ENCODE results near the gene ARID5B.

Gene ARID5B

DNA sequence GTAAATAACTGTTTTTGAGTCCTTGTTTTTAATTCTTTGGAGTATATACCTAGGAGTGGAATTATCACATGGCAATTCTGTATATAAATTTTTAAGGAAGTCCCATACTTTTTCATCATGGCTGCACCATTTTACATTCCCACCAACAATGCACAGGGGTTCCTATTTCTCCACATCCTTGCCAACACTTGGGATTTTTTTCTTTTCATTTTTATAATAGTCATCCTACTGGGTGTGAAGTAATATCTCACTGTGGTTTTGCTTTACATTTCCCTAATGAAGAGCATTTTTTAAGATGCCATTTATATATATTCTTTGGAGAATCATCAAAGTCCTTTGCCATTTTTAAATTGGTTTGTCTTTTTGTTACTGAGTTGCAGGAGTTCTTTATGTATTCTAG, 89.7 kb downstream of the ARID5B start:
- Histone ChIP-seq H3K27me3 (no peaks in the 10 kb centered on the region), H3K9me3 (no peaks in the 10 kb centered on the region), H4K20me1 (peaks cover 91% of the 10 kb centered on the region), H3K4me2 (0 out of 2 replicates have a peak overlapping the region, but pooled peaks have one; percentile 11), H3K9ac (no peak overlapping the region), H3K36me3 (peaks cover 64% of the 10 kb centered on the region), H3K4me1 (peaks cover 66% of the 10 kb centered on the region), H3K4me3 (no peak overlapping the region), H3K27ac (no peak overlapping the region)
- TF ChIP-seq Cebpa-rat (IDR thresholded peaks at IDR 0.05), result no peak

DNA sequence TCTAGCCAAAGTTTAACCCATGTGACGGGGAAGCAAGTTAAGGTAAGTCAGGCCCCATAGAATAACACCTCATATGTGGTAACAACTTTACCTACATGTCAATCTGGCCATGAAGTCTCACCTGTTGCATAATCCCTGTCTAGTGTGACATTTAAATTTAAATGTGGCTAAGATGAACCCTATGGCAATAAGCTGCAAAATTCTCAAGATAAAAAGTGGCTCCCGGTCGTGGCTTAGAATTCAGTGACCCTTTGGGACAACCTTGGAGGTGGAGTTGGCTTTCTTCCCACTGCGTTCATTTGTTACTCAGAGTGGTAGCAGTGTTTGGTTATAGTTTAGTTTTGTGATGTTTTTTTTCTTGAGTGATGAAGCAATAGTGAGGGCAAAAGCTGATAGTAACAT, 90.6 kb downstream of the ARID5B start:
- no peak for TF ChIP-seq Cebpa-rat (IDR thresholded peaks at IDR 0.05)
- Histone ChIP-seq H3K4me2 (peak overlapping the region; percentile 51), H3K4me1 (peaks cover 57% of the 10 kb centered on the region), H3K27ac (no peak overlapping the region), H3K27me3 (no peaks in the 10 kb centered on the region), H3K9ac (no peak overlapping the region), H4K20me1 (peaks cover 87% of the 10 kb centered on the region), H3K4me3 (no peak overlapping the region), H3K9me3 (no peaks in the 10 kb centered on the region), H3K36me3 (peaks cover 64% of the 10 kb centered on the region)

DNA sequence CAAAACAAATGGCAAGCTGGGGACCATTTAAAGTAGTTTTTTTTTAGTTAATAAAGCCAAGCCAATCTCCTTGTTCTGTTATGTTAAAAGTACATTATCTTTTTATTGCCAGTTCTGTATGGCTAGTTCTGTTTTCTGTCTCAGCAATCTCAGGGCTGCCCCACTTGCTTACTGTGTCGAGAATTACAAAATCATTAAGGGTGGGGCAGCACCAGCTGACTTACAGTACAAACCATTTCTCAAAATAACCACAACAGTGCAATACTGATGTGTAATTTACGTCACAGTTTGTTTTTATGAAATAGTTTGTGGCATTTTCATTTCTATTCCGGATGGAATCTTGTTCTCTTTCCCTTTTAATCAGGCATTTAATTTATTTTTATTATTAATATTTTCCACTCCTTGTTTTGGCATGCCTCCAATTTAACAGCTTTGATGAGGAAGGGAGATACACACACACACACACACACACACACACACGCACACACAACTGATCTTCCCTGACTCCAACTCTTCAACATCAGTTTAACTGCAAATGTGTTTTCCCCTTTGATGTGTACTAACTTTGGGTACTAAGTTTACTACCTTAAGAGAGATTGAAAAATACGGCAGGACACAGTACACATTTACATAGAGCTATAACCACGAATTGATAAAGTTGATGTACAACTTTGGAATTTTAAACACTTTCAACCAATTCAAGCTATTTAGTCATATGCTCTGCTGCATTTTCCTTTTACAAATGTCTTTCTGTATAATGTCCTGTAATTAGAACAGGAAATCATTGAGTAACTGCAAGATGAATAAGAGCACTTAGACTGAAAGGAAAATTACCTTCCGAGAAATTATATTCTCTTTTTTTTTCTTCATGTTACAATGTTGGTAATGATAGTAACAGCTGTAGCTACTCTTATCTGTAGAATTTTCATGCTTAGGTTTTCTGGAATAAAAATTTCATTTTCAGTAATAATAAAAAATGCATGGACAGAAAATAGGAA, 91.5 kb downstream of the ARID5B start:
- Histone ChIP-seq H3K36me3 (peaks cover 67% of the 10 kb centered on the region), H3K4me1 (peaks cover 51% of the 10 kb centered on the region), H3K4me2 (peak overlapping the region; percentile 51), H4K20me1 (peaks cover 87% of the 10 kb centered on the region), H3K9me3 (no peaks in the 10 kb centered on the region), H3K27ac (no peak overlapping the region), H3K4me3 (no peak overlapping the region), H3K9ac (no peak overlapping the region), H3K27me3 (no peaks in the 10 kb centered on the region)
- TF ChIP-seq Cebpa-rat (IDR thresholded peaks at IDR 0.05), result no peak

DNA sequence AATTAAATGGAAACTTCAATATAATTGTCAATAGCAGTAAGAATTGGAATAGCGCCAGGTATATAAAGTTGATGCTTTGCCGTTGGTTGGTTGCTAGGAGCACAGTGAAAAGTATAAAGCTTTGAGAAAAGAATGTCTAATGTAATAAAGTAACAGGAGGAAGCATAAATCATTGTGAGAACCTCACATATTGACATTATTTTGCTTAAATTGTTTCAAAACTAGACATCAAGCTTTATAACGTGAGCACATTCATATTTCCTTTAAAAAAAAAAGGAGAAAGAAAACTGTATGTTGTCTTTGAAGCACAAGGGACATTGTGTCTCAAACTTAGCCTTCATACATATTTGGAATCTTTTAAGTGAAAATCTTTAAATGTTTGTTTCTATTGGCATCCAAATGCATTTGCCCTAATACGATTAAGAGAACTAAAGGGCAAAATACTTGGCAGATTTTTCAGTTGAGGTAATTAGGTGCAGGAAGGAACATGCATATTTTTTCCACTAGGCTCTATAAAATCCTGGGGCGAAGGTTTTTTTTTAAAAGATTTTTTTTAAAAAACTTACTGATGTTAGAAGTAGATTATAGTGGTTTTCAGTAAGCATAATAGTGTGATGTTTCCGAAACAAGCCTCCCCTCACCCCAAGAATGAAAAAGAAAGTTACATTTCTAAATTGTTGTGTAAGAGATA, 92.4 kb downstream of the ARID5B start:
- Histone ChIP-seq H3K4me2 (no peak overlapping the region), H3K36me3 (peaks cover 73% of the 10 kb centered on the region), H3K4me1 (peaks cover 54% of the 10 kb centered on the region), H3K9me3 (no peaks in the 10 kb centered on the region), H3K4me3 (no peak overlapping the region), H3K27ac (no peak overlapping the region), H3K9ac (no peak overlapping the region), H4K20me1 (peaks cover 87% of the 10 kb centered on the region), H3K27me3 (no peaks in the 10 kb centered on the region)
- TF ChIP-seq Cebpa-rat (IDR thresholded peaks at IDR 0.05), result no peak

DNA sequence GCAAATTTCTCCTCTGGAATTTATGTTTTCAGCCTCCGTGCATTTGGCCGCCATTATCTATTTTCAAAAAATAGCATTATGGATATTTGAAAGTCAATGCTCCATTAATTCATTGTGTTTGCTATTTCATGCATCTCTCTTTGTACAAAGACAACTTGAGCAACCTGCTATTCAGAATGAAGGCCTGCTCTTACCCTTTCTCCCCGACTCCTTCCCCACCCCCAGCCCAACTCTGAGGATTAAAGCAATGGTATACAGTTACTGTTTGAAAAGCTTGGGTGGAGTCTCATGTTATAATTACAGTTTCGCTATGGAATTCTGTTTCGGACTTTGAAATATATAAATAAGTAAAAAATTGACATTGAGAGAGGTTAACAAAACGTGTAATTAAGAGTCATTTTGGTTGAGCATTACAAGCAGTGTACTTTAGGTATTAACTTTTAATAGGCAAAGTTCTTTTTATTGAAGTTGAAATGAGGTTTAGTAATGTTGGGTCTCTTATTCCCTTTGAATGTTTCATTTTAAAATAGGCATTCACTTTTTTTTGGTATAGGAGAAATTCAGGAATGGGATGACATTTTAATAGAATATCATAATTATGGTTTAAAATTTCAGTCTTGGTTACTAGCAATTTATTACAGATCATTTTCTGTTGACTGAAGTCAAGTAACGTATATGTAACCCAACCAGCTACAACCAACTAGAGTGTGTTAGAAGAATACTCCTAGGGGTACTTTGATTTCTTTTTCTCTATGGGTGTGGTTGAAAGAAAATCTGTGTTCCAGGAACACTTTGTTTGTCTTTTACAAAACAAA, 93.1 kb downstream of the ARID5B start:
- Histone ChIP-seq H3K4me1 (peaks cover 58% of the 10 kb centered on the region), H3K9ac (no peak overlapping the region), H3K36me3 (peaks cover 79% of the 10 kb centered on the region), H3K27ac (no peak overlapping the region), H4K20me1 (peaks cover 92% of the 10 kb centered on the region), H3K4me3 (no peak overlapping the region), H3K9me3 (no peaks in the 10 kb centered on the region), H3K4me2 (no peak overlapping the region), H3K27me3 (no peaks in the 10 kb centered on the region)
- TF ChIP-seq Cebpa-rat (IDR thresholded peaks at IDR 0.05), result no peak

DNA sequence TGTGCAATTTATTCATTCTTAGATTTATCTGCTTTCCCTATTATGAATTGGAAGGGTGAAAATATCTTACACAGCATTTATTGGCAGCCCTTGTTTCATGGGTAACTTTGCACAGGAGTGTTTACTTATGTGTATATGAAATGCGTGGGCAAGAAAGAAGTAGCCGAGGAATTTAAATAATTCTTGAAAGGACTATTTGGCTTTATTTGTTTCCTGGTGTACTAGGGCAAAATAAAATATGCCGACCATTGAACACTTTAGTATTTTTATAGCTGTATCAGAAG, 93.7 kb downstream of the ARID5B start:
- H3K4me3 ChIP-seq, result no peak overlapping the region
- H3K27me3 ChIP-seq, result no peaks in the 10 kb centered on the region
- peaks cover 52% of the 10 kb centered on the region for H3K4me1 ChIP-seq
- H3K27ac ChIP-seq, result no peak overlapping the region
- no peaks in the 10 kb centered on the region for H3K9me3 ChIP-seq
- H3K4me2 ChIP-seq, result no peak overlapping the region
- H3K9ac ChIP-seq, result no peak overlapping the region
- peaks cover 92% of the 10 kb centered on the region for H4K20me1 ChIP-seq
- no peak for TF ChIP-seq Cebpa-rat (IDR thresholded peaks at IDR 0.05)
- peaks cover 79% of the 10 kb centered on the region for H3K36me3 ChIP-seq

DNA sequence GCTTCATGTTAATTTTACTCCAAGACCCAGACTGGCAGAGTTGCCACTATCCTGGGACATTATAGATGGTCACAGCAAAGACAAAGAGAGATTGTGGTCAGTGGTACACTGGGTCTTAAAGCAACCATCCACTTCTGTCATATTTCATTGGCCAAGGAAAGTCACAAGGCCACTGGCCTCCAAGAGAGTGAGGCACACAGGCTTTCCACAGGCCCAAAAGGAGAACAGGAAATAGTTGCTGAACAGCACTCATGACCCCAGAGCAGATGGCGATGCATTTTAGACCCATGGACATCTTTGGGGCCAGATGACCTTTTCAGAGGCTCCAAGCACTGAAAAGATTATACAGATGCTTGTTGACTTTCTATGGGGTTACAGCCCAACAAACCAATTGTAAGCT, 97.4 kb downstream of the ARID5B start:
- H3K27ac ChIP-seq, result no peak overlapping the region
- no peaks in the 10 kb centered on the region for H3K9me3 ChIP-seq
- no peak for TF ChIP-seq Cebpa-rat (IDR thresholded peaks at IDR 0.05)
- no peak overlapping the region for H3K4me2 ChIP-seq
- H3K9ac ChIP-seq, result no peak overlapping the region
- peaks cover 88% of the 10 kb centered on the region for H3K36me3 ChIP-seq
- no peak overlapping the region for H3K4me3 ChIP-seq
- H3K27me3 ChIP-seq, result no peaks in the 10 kb centered on the region
- peaks cover 81% of the 10 kb centered on the region for H4K20me1 ChIP-seq
- peaks cover 17% of the 10 kb centered on the region; the same call in 1 of the 2 replicates for H3K4me1 ChIP-seq

DNA sequence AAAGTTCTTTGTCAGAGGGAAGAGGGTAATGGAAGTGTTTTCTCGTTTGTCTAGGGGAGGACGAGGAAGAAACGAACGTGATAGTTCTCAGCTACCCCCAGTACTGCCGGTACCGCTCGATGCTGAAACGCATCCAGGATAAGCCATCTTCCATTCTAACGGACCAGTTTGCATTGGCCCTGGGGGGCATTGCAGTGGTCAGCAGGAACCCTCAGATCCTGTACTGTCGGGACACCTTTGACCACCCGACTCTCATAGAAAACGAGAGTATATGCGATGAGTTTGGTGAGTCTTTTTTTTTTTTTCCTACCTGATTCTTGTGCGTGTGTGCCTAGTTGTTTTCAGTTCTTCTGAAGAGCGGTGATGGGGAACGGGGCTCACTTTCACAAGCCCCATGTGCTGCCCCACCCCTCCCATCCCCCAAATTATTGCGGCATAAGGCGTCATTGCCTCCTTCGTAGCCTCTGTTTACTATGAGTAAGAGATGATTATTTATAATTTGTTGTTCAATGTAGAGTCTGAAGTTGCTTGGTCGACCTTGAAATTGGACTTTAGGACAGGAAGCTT, 98.6 kb downstream of the ARID5B start:
- Histone ChIP-seq H3K9ac (no peak overlapping the region), H3K4me1 (peaks cover 17% of the 10 kb centered on the region; the same call in 1 of the 2 replicates)

DNA sequence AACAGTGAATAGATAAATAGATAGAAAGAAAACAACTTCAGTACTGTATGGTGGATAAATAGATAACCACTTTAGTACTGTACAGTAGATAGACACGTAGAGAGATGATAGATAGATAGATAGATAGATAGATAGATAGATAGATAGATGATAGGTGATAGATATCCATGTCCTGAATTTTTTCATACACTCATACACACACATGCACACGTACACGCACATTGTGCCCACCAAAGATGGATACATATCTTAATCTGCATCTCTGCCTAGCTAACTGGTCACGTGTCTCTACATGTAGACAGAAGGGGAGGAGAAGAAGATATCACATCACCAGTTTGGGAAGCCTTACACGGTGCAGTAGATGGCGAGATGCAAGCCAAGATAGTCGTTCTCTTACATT, 99.2 kb downstream of the ARID5B start:
- no peak overlapping the region for H3K4me3 ChIP-seq
- no peak overlapping the region for H3K4me2 ChIP-seq
- peaks cover 17% of the 10 kb centered on the region; the same call in 1 of the 2 replicates for H3K4me1 ChIP-seq
- peaks cover 98% of the 10 kb centered on the region for H3K36me3 ChIP-seq
- H3K9me3 ChIP-seq, result no peaks in the 10 kb centered on the region
- H3K9ac ChIP-seq, result no peak overlapping the region
- TF ChIP-seq Cebpa-rat (IDR thresholded peaks at IDR 0.05), result no peak
- no peaks in the 10 kb centered on the region for H3K27me3 ChIP-seq
- H4K20me1 ChIP-seq, result peaks cover 85% of the 10 kb centered on the region
- H3K27ac ChIP-seq, result no peak overlapping the region

More for the DNA sequence above, 98.6 kb downstream of the ARID5B start:
- Histone ChIP-seq H4K20me1 (peaks cover 85% of the 10 kb centered on the region), H3K4me2 (no peak overlapping the region), H3K4me3 (no peak overlapping the region), H3K27me3 (no peaks in the 10 kb centered on the region), H3K9me3 (no peaks in the 10 kb centered on the region), H3K36me3 (peaks cover 95% of the 10 kb centered on the region), H3K27ac (no peak overlapping the region)
- TF ChIP-seq Cebpa-rat (IDR thresholded peaks at IDR 0.05), result no peak

Measured in BLaER1 (cell line).